OCI-LY7 (cell line): ENCODE data around the gene TMTC1. TPM values are rescaled to one million over a fixed set of nuclear protein-coding genes. Genes with fewer than 3 reads are reported as not detected.

Experiments
- BruUV-seq: library from RNA; stranded (reverse); fragments of 400-500 nt; replicated peaks from 2 replicates; lab custom pipeline; 2021; lab: Mats Ljungman, UMichigan
- CTCF ChIA-PET: fragments of 300-600 bp; sonication (Branson Sonifier 250); formaldehyde crosslinking; loops from one replicate; lab custom pipeline; 2022; ENCODE audit warnings: antibody characterized with exemption; ENCODE audit not compliant: unreplicated experiment; lab: Charles Lee
- POLR2A ChIA-PET: fragments of 300-600 bp; sonication (Branson Sonifier 250); formaldehyde crosslinking; loops from one replicate; lab custom pipeline; 2022; ENCODE audit warnings: antibody characterized with exemption; lab: Charles Lee
- DNase-seq: peaks from one replicate; pipeline ENCODE4 v3.0.0-alpha.2; 2015; ENCODE audit warnings: low spot score
- H2AFZ ChIP-seq: fragments of 200-600 bp; sonication (generic), shearing (Covaris generic); 2 replicates; pipeline ENCODE4 v1.6.1; 2014; ENCODE audit warnings: mild to moderate bottlenecking, antibody characterized with exemption, low read length, moderate library complexity
- H3K27ac ChIP-seq: fragments of 200-600 bp; sonication (generic); 2 replicates; pipeline ENCODE4 v1.5.1; 2014; ENCODE audit warnings: mixed run types, low read depth, mild to moderate bottlenecking, moderate library complexity, low read length, inconsistent platforms; ENCODE audit not compliant: poor library complexity, severe bottlenecking
- H3K36me3 ChIP-seq: fragments of 200-600 bp; sonication (generic); 2 replicates; pipeline ENCODE4 v1.6.1; 2014; ENCODE audit warnings: mild to moderate bottlenecking, antibody characterized with exemption, low read length, moderate library complexity, mixed read lengths; ENCODE audit not compliant: insufficient read depth
- H3K4me1 ChIP-seq: fragments of 200-600 bp; sonication (generic); 2 replicates; pipeline ENCODE4 v1.5.1; 2014; ENCODE audit warnings: mild to moderate bottlenecking, low read length; ENCODE audit not compliant: insufficient read depth, poor library complexity, severe bottlenecking
- H3K4me2 ChIP-seq: fragments of 200-600 bp; sonication (generic); 2 replicates; pipeline ENCODE4 v1.6.1; 2014; ENCODE audit warnings: mild to moderate bottlenecking, low read length
- H3K4me3 ChIP-seq: fragments of 200-600 bp; sonication (generic); 2 replicates; pipeline ENCODE4 v1.5.1; 2014; ENCODE audit warnings: mild to moderate bottlenecking, low read depth, low read length; ENCODE audit not compliant: poor library complexity, severe bottlenecking
- H3K79me2 ChIP-seq: fragments of 200-600 bp; sonication (generic); 2 replicates; pipeline ENCODE4 v1.6.1; 2016; ENCODE audit warnings: low read depth, mild to moderate bottlenecking, low read length, moderate library complexity, mixed read lengths; ENCODE audit not compliant: insufficient read depth
- H3K9me2 ChIP-seq: fragments of 200-600 bp; sonication (generic); 2 replicates; pipeline ENCODE4 v1.6.1; 2016; ENCODE audit warnings: mild to moderate bottlenecking, low read length, mixed read lengths; ENCODE audit not compliant: insufficient read depth
- H3K9me3 ChIP-seq: fragments of 200-600 bp; sonication (generic); 2 replicates; pipeline ENCODE4 v1.6.1; 2014; ENCODE audit warnings: mild to moderate bottlenecking, mixed run types, low read length, mixed read lengths
- H4K20me1 ChIP-seq: fragments of 200-600 bp; sonication (generic); 2 replicates; pipeline ENCODE4 v1.6.1; 2014; ENCODE audit warnings: mild to moderate bottlenecking, antibody characterized with exemption, low read length, moderate library complexity, mixed read lengths; ENCODE audit not compliant: insufficient read depth
- CTCF ChIP-seq: fragments of 200-600 bp; sonication (generic); conservative IDR thresholded peaks from 2 replicates; pipeline ENCODE4 v1.5.1; 2014; ENCODE audit warnings: mild to moderate bottlenecking, antibody characterized with exemption, low read length, moderate library complexity, mixed read lengths
- EZH2phosphoT487 ChIP-seq: fragments of 200-600 bp; sonication (generic); IDR thresholded peaks from 2 replicates; pipeline ENCODE4 v1.6.1; 2018; ENCODE audit warnings: low read depth, borderline replicate concordance, mild to moderate bottlenecking, mixed run types, antibody characterized with exemption, low read length, moderate library complexity, mixed read lengths
- intact Hi-C: fragments of 100-400 bp; cut with micrococcal nuclease; formaldehyde crosslinking; loops from one replicate; pipeline ENCODE4 v1.10.0; 2022; ENCODE audit not compliant: unreplicated experiment
- total RNA-seq, 2 experiments: library from RNA; depleted of rRNA in 1 of 2; stranded (reverse); fragments of >200 nt in 1 of 2; shearing (Covaris generic) in 1 of 2; gene quantifications; 2 replicates each; pipeline ENCODE4 v1.2.3, GENCODE V29; 2014 to 2022

Gene TMTC1
- total RNA-seq, 2 experiments from 2014 or later: not detected

- no peak for TF ChIP-seq CTCF
- no peak for TF ChIP-seq EZH2phosphoT487
- Histone ChIP-seq H3K9me3 (no peaks in the 10 kb centered on the region), H3K79me2 (no peaks in the 10 kb centered on the region), H3K36me3 (no peaks in the 10 kb centered on the region), H3K9me2 (no peaks in the 10 kb centered on the region), H2AFZ (no peak overlapping the region), H3K4me3 (no peak overlapping the region), H3K4me1 (no peaks in the 10 kb centered on the region), H3K4me2 (no peak overlapping the region), H4K20me1 (no peaks in the 10 kb centered on the region), H3K27ac (no peak overlapping the region)
- no peak for DNase-seq
- ChIA-PET POLR2A (no interaction called here), CTCF (no interaction called here)
- no TSS peak for BruUV-seq
- intact Hi-C loops: no loop called here
Measured at GRCh38 chr12:29492891-29493290, 290.9 kb downstream of the TMTC1 start.

- no peak overlapping the region for H2AFZ ChIP-seq
- POLR2A ChIA-PET: interaction anchor here (0.8 kb wide), 1 partner anchor 16 kb away, joined by 6 read pairs; no protein-coding TSS in a partner anchor
- H3K4me2 ChIP-seq: no peak overlapping the region
- no peaks in the 10 kb centered on the region for H3K4me1 ChIP-seq
- no peak for TF ChIP-seq EZH2phosphoT487
- TF ChIP-seq CTCF: no peak
- no peaks in the 10 kb centered on the region for H3K9me3 ChIP-seq
- no peak overlapping the region for H3K4me3 ChIP-seq
- H3K27ac ChIP-seq: no peak overlapping the region
- no peaks in the 10 kb centered on the region for H3K9me2 ChIP-seq
- no peaks in the 10 kb centered on the region for H3K79me2 ChIP-seq
- no peaks in the 10 kb centered on the region for H4K20me1 ChIP-seq
- no TSS peak for BruUV-seq
- CTCF ChIA-PET: no interaction called here
- no peak for DNase-seq
- H3K36me3 ChIP-seq: no peaks in the 10 kb centered on the region
- intact Hi-C loops: no loop called here
Measured at GRCh38 chr12:29486972-29487371, 296.8 kb downstream of the TMTC1 start.

DNA sequence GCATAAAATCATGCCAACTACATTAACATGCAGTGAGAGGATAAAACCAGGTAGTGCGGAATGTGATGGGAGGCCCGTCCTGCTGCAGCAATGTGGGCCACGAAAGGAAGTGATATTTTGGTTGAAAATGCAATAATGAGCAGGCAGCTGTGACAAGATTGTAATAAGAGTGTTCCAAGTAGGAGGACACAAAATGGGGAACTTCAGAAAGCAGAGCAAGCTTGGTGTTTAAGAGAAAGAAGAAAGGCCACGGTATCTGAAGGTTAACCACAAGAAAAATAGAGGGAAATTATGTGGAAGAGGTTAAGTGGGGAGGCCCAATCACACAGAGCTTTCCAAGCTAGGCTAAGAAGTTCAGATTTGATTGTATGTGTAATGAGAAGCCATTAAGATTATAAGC, 320.5 kb downstream of the TMTC1 start:
- Histone ChIP-seq H3K4me1 (no peaks in the 10 kb centered on the region), H2AFZ (no peak overlapping the region), H3K9me2 (0 out of 2 replicates have a peak, but pooled peaks cover 3% of the 10 kb centered on the region), H3K79me2 (no peaks in the 10 kb centered on the region), H3K4me2 (no peak overlapping the region), H3K9me3 (no peaks in the 10 kb centered on the region), H3K27ac (no peak overlapping the region), H3K4me3 (no peak overlapping the region), H4K20me1 (no peaks in the 10 kb centered on the region), H3K36me3 (no peaks in the 10 kb centered on the region)
- intact Hi-C loops: no loop called here
- ChIA-PET POLR2A (no interaction called here), CTCF (no interaction called here)
- no peak for DNase-seq
- BruUV-seq: no TSS peak
- no peak for TF ChIP-seq EZH2phosphoT487
- no peak for TF ChIP-seq CTCF
